Spleen (tissue), 7 donors: Measurements from ENCODE around the gene EIF2AK3.

Source experiments
- CTCF ChIP-seq, 11 experiments: fragments of 200-600 bp in 7 of 11; fragments of 450-650 bp in 4 of 11; sonication (generic) in 4 of 11; IDR thresholded peaks in 8 of 11; conservative IDR thresholded peaks in 3 of 11; 1 replicate in 7 of 11; 2 replicates in 4 of 11; pipeline versions ENCODE4 v1.4.0 to v1.8.0; 2016 to 2021; ENCODE audit warnings: antibody characterized with exemption in 11 of 11, inconsistent platforms in 4 of 11, mild to moderate bottlenecking in 1 of 11
- POLR2A ChIP-seq, 3 donors: fragments of 450-650 bp; IDR thresholded peaks; one replicate each; pipeline ENCODE4 v1.5.1; 2017; ENCODE audit warnings: antibody characterized with exemption in 3 of 3, mild to moderate bottlenecking in 1 of 3
- POLR2AphosphoS5 ChIP-seq, 3 donors: sonication (generic); formaldehyde crosslinking; IDR thresholded peaks; one replicate each; pipeline ENCODE4 v1.5.1; 2017; ENCODE audit warnings: antibody characterized with exemption in 3 of 3
- donor health status: DM: no; HTN: no; CAD: no; lungs with moderate emphysema.
- donor health status: DM: no; HTN: no; CAD: no.
- donor health status: DM: no; HTN: no; CAD: no.

- no peak for TF ChIP-seq CTCF (IDR thresholded peaks at IDR 0.05 in 8 of 11, conservative IDR thresholded peaks at IDR 0.05 in 3 of 11)
- no peak for TF ChIP-seq POLR2AphosphoS5 (IDR thresholded peaks at IDR 0.05)
- no peak for TF ChIP-seq POLR2A (IDR thresholded peaks at IDR 0.05)
Observed at GRCh38 chr2:88585969-88586368, 41.3 kb downstream of the EIF2AK3 start.
